GM18861 (cell line): ENCODE data around the gene RBM47.

Experiments used
- ATAC-seq: cut with Tn5 transposase; IDR thresholded peaks from one replicate; pipeline ENCODE4 v1.9.1; 2021; ENCODE audit not compliant: unreplicated experiment

RBM47 gene

GRCh38 chr4:40502220-40502619 is 127.4 kb downstream of the RBM47 start:
- no peak for ATAC-seq

GRCh38 chr4:40500781-40501180 is 128.9 kb downstream of the RBM47 start:
- ATAC-seq: no peak

GRCh38 chr4:40493160-40493559 is 136.5 kb downstream of the RBM47 start:
- no peak for ATAC-seq

- no peak for ATAC-seq
Measured at GRCh38 chr4:40492691-40493090, 137.0 kb downstream of the RBM47 start.

GRCh38 chr4:40490481-40490880 is 139.2 kb downstream of the RBM47 start:
- ATAC-seq: no peak

GRCh38 chr4:40489961-40490360 is 139.7 kb downstream of the RBM47 start:
- ATAC-seq: no peak

GRCh38 chr4:40486534-40486933 is 143.1 kb downstream of the RBM47 start:
- ATAC-seq: no peak

- no peak for ATAC-seq
Measured at GRCh38 chr4:40484346-40485090, 145.1 kb downstream of the RBM47 start.

- ATAC-seq: no peak
Measured at GRCh38 chr4:40482985-40483647, 146.5 kb downstream of the RBM47 start.

GRCh38 chr4:40481977-40482376 is 147.7 kb downstream of the RBM47 start:
- ATAC-seq: no peak

- ATAC-seq: no peak
Measured at GRCh38 chr4:40480291-40480690, 149.4 kb downstream of the RBM47 start.

- ATAC-seq: no peak
Measured at GRCh38 chr4:40479378-40479777, 150.3 kb downstream of the RBM47 start.

GRCh38 chr4:40475609-40476008 is 154.1 kb downstream of the RBM47 start:
- ATAC-seq: no peak

- peak; percentile 78 for ATAC-seq
Measured at GRCh38 chr4:40473578-40474388, 155.9 kb downstream of the RBM47 start.

- no peak for ATAC-seq
Measured at GRCh38 chr4:40471923-40472322, 157.7 kb downstream of the RBM47 start.

- ATAC-seq: no peak
Measured at GRCh38 chr4:40466789-40467188, 162.9 kb downstream of the RBM47 start.

- ATAC-seq: peak; percentile 56
Measured at GRCh38 chr4:40462326-40462725, 167.3 kb downstream of the RBM47 start.

GRCh38 chr4:40461879-40462278 is 167.8 kb downstream of the RBM47 start:
- no peak for ATAC-seq

- no peak for ATAC-seq
Measured at GRCh38 chr4:40461062-40461461, 168.6 kb downstream of the RBM47 start.

GRCh38 chr4:40458683-40459082 is 171.0 kb downstream of the RBM47 start:
- no peak for ATAC-seq

GRCh38 chr4:40458109-40458508 is 171.6 kb downstream of the RBM47 start:
- peak; percentile 48 for ATAC-seq
